ENCODE data around the gene PGLYRP1.

DNA sequence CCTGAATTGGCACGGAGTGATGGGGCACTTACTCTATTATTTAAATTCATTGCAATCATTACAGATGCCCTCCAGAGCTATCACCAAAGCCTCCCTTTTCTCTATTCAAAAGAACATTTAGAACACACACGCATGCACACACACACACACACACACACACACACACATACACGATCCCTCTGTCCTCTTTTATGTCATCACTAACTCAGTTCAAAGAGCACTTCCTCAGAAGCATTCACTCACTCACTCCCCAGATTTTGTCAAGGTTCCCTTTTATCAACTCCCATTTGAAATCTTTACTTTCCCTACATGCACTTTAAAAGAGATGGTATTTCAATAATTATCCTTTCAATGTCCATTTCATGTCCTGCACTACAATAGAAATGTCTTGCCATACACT is 40.3 kb upstream of the PGLYRP1 start:
- TF ChIP-seq, protein P1, sequence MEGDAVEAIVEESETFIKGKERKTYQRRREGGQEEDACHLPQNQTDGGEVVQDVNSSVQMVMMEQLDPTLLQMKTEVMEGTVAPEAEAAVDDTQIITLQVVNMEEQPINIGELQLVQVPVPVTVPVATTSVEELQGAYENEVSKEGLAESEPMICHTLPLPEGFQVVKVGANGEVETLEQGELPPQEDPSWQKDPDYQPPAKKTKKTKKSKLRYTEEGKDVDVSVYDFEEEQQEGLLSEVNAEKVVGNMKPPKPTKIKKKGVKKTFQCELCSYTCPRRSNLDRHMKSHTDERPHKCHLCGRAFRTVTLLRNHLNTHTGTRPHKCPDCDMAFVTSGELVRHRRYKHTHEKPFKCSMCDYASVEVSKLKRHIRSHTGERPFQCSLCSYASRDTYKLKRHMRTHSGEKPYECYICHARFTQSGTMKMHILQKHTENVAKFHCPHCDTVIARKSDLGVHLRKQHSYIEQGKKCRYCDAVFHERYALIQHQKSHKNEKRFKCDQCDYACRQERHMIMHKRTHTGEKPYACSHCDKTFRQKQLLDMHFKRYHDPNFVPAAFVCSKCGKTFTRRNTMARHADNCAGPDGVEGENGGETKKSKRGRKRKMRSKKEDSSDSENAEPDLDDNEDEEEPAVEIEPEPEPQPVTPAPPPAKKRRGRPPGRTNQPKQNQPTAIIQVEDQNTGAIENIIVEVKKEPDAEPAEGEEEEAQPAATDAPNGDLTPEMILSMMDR (IDR thresholded peaks at IDR 0.05) = no peak
- no peak for TF ChIP-seq POLR2A (IDR thresholded peaks at IDR 0.05)
- no peak for TF ChIP-seq POLR2AphosphoS5 (IDR thresholded peaks at IDR 0.05; ENCODE audit: insufficient read depth in 1 of 2, low read depth in 1 of 2)

Data from vagina (tissue), 2 donors.